HFFc6 (cell line): ENCODE measurements around the gene SLC38A3. TPM values are rescaled to one million over a fixed set of nuclear protein-coding genes. Genes with fewer than 3 reads are reported as not detected.

Experiments used
- DNase-seq: peaks from one replicate; pipeline ENCODE4 v3.0.0-alpha.2; 2018
- H3K27ac Mint-ChIP-seq: 2 replicates; pipeline ENCODE4 v1.8.0; 2020; ENCODE audit warnings: mild to moderate bottlenecking, mixed read lengths
- H3K27me3 Mint-ChIP-seq: 2 replicates; pipeline ENCODE4 v1.8.0; 2021; ENCODE audit warnings: mild to moderate bottlenecking, moderate library complexity, mixed read lengths; ENCODE audit not compliant: insufficient read depth
- H3K36me3 Mint-ChIP-seq: 2 replicates; pipeline ENCODE4 v1.8.0; 2021; ENCODE audit warnings: low read depth, mixed read lengths
- H3K4me1 Mint-ChIP-seq: 2 replicates; pipeline ENCODE4 v1.8.0; 2020; ENCODE audit warnings: low read depth, mixed read lengths
- H3K4me3 Mint-ChIP-seq: 2 replicates; pipeline ENCODE4 v1.8.0; 2020; ENCODE audit warnings: mild to moderate bottlenecking, moderate library complexity, mixed read lengths
- H3K9me3 Mint-ChIP-seq: 2 replicates; pipeline ENCODE4 v1.8.0; 2020; ENCODE audit warnings: mild to moderate bottlenecking, mixed read lengths
- total RNA-seq, 6 experiments: library from RNA; stranded (reverse); fragmentation: NEBNext Ultra II Directional; extraction: Animal tissue kit (Norgen Biotek cat#: 25700); gene quantifications; 2 replicates in 1 of 6; 3 replicates in 5 of 6; pipeline ENCODE4 v1.2.3, GENCODE V29; 2021
- TF ChIP-seq, protein P1 (sequence below): fragments of 200-600 bp; sonication (generic); IDR thresholded peaks from 2 replicates; pipeline ENCODE4 v1.5.0; 2021; ENCODE audit warnings: antibody characterized with exemption, mild to moderate bottlenecking

Gene SLC38A3
- total RNA-seq, 6 experiments from 2014 or later: 0.16 to 0.24 TPM; not detected in 4

DNA sequence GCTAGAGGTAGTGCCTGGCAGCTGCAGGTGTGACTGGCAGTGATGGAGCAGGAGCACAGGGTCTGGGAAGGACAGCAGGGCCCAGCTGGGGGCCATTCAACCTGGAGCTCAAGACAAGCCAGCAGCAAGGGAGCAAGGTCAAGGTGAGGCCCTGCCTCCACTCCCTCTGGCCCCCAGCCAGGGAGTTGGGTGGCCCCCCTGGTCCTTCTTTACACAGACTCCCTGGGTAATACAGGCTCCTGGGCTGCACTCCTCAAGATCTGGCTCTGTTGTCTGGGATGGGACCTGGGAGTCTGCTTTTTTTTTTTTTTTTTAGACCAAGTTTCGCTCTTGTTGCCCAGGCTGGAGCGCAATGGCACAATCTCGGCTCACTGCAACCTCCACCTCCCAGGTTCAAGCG is 45.4 kb downstream of the SLC38A3 start:
- Mint-ChIP-seq H3K4me3 (no peak overlapping the region), H3K27ac (peak overlapping the region; percentile 62), H3K36me3 (peaks cover 19% of the 10 kb centered on the region), H3K27me3 (peaks cover 7% of the 10 kb centered on the region; the same call in 1 of the 2 replicates), H3K9me3 (no peaks in the 10 kb centered on the region), H3K4me1 (peaks cover 77% of the 10 kb centered on the region)
- DNase-seq: no peak
- TF ChIP-seq, protein P1, sequence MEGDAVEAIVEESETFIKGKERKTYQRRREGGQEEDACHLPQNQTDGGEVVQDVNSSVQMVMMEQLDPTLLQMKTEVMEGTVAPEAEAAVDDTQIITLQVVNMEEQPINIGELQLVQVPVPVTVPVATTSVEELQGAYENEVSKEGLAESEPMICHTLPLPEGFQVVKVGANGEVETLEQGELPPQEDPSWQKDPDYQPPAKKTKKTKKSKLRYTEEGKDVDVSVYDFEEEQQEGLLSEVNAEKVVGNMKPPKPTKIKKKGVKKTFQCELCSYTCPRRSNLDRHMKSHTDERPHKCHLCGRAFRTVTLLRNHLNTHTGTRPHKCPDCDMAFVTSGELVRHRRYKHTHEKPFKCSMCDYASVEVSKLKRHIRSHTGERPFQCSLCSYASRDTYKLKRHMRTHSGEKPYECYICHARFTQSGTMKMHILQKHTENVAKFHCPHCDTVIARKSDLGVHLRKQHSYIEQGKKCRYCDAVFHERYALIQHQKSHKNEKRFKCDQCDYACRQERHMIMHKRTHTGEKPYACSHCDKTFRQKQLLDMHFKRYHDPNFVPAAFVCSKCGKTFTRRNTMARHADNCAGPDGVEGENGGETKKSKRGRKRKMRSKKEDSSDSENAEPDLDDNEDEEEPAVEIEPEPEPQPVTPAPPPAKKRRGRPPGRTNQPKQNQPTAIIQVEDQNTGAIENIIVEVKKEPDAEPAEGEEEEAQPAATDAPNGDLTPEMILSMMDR: no peak

DNA sequence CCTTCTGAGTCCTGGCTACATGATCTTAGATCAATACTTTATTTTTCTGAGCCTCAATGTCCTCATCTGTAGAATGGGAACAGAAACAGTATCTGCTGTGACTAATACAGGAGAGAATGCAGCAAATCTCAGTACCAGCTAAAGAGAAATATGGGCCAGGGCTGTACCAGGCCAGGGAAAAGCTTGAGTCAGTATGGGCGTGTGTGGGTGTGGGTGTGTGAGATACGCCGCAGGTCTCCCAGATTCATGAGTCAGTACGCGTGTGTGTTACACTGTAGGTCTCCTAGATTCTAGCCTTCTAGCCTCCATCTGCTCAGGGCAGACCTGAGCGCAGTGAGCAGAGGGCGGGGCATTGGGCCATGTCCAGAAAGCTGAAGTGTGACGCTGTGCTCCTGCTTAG is 46.1 kb downstream of the SLC38A3 start:
- Mint-ChIP-seq H3K27ac (peak overlapping the region; percentile 93), H3K4me1 (peaks cover 70% of the 10 kb centered on the region), H3K36me3 (peaks cover 19% of the 10 kb centered on the region), H3K9me3 (no peaks in the 10 kb centered on the region), H3K27me3 (peaks cover 7% of the 10 kb centered on the region; the same call in 1 of the 2 replicates), H3K4me3 (peak overlapping the region; percentile 63)
- TF ChIP-seq, protein P1: no peak
- DNase-seq: peak; percentile 97

DNA sequence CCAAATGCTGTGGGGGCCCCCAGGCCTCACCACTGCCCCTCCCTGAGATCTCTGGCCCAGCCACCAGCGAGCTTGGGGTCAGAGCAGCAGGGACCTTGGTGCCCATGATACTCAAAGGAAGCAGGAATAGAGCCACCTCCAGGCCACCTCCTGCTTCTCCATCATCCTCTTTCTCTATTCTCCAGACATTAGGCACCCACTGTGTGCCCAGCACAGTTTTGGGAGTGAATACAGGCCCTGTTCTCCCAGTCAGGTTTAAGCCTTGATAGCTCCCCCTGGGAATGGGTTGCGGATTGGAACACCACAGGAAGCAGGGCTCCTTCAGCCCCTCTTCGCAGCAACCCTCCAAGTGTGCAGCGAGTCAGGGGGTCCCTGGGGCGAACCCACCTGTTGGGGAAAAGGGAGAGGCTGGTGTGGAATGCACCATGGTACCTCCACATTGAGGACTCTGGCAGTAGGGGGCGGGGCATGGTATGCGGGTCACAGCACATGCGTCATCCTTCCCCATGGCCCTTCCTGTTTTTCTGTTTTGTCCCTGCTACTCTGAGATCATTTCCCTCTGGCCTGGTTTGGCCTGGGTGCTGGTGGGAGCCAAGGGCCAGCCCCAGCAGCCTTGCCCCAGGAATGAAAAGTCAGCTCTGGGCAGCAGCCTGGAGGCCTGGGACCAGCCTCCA is 49.6 kb downstream of the SLC38A3 start:
- Mint-ChIP-seq H3K4me3 (no peak overlapping the region), H3K9me3 (no peaks in the 10 kb centered on the region), H3K4me1 (peaks cover 41% of the 10 kb centered on the region), H3K27ac (peak overlapping the region; percentile 82), H3K36me3 (peaks cover 24% of the 10 kb centered on the region), H3K27me3 (peaks cover 5% of the 10 kb centered on the region; the same call in 1 of the 2 replicates)
- DNase-seq: no peak
- TF ChIP-seq, protein P1: peak; percentile 31; the same call in 1 of the 2 replicates

DNA sequence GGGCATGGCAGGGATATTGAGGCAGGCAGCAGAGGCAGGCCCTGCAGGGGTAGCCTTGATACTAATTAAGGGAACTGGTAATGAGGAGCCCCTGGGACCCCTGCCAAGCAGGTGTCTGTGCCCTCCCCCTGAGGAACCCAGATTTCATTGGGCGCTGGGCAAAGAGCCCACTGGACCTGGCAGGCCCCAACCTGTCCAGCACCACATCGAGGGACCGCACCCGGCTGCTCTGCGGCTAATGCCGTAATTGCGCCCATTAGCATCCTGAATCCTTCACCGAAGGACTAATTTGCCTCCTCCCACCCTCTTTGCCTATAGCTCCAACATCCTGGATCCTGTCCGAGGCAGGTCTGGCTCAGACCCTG is 50.2 kb downstream of the SLC38A3 start:
- peaks cover 21% of the 10 kb centered on the region for H3K36me3 Mint-ChIP-seq

DNA sequence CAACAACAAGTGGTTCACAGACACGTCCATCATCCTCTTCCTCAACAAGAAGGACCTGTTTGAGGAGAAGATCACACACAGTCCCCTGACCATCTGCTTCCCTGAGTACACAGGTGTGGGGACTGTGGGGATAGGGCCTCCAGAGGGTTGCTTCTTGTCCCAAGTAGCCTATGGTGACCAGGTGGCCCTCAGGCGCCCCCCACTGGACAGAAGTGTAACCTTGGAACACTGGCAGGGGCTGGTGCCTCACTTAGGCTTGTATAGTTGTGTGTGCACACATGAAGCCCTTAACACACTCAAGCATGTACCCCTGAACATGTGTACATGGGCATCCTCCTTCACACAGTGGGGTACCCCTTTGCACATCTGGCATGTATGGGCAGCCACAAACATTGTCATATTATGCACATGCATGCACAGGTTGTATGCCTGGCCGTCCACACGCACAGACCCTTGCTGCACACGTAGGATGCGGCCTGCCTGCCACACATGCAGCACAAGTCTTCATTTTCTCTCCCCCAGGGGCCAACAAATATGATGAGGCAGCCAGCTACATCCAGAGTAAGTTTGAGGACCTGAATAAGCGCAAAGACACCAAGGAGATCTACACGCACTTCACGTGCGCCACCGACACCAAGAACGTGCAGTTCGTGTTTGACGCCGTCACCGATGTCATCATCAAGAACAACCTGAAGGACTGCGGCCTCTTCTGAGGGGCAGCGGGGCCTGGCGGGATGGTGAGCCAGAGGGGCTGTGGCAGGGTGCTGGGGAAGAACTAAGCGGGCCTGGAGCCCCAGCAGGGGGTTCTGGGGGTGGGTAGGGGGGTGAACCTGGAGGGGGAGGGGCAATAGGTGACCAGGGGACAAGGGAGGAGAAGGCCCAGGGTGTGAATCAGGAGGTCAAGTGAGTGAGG is 52.2 kb downstream of the SLC38A3 start:
- peak overlapping the region; percentile 26 for H3K27ac Mint-ChIP-seq
- TF ChIP-seq, protein P1: peak; percentile 81
- H3K4me3 Mint-ChIP-seq: no peak overlapping the region
- peaks cover 2% of the 10 kb centered on the region; the same call in 1 of the 2 replicates for H3K27me3 Mint-ChIP-seq
- DNase-seq: no peak
- H3K4me1 Mint-ChIP-seq: peaks cover 26% of the 10 kb centered on the region
- H3K9me3 Mint-ChIP-seq: no peaks in the 10 kb centered on the region
- H3K36me3 Mint-ChIP-seq: peaks cover 13% of the 10 kb centered on the region

More for the DNA sequence above, 50.2 kb downstream of the SLC38A3 start:
- TF ChIP-seq, protein P1: no peak
- H3K4me1 Mint-ChIP-seq: peaks cover 37% of the 10 kb centered on the region
- no peak overlapping the region for H3K4me3 Mint-ChIP-seq
- H3K27me3 Mint-ChIP-seq: peaks cover 4% of the 10 kb centered on the region; the same call in 1 of the 2 replicates
- no peak for DNase-seq
- peak overlapping the region; percentile 82 for H3K27ac Mint-ChIP-seq
- no peaks in the 10 kb centered on the region for H3K9me3 Mint-ChIP-seq
